NCI-H2081 treated with DMSO at 0.1 percent for 48 hours (cell line): Measurements from ENCODE around the gene GCG.

ENCODE experiments used
- DNase-seq: peaks from one replicate; lab custom pipeline; 2025; lab: John Stamatoyannopoulos, UW

Gene GCG

DNA sequence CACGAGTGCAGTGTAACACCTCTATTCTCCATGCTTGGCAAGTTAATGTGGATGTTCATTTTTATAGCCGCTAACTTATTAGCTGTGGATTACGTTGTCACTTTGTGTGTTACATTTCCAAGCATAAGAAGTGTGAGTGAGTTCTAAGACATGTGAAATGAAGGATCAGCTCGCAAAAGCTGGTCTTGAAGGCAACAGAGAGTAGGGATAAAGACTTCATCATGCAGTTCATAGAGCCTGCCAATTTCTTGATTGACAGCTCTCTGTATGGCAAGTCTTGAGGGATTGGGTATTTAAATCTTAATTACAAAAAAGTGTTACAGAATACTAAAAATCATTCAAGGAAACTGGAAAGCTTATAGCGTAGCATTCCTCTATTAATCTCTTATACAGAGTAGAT lies 52.2 kb downstream of the GCG start:
- DNase-seq, result no peak
